Measurements from ENCODE around the gene HOXB9.

The HOXB9 gene

GRCh38 chr17:48576479-48577309, 49.5 kb downstream of the HOXB9 start:
- Histone ChIP-seq H3K4me1 (ENCODE audit: control insufficient read depth, low read length) (peaks cover 29% of the 10 kb centered on the region), H3K9me3 (ENCODE audit: control insufficient read depth, insufficient read depth, low read length) (no peaks in the 10 kb centered on the region), H3K36me3 (ENCODE audit: control insufficient read depth, low read length) (peaks cover 4% of the 10 kb centered on the region; the same call in 1 of the 2 replicates), H3K4me2 (ENCODE audit: low read length) (peak overlapping the region; percentile 91), H3K4me3 (ENCODE audit: low read length) (peak overlapping the region; percentile 78), H3K27me3 (ENCODE audit: control insufficient read depth, low read length) (peaks cover 27% of the 10 kb centered on the region), H3F3A (ENCODE audit: control insufficient read depth, insufficient read depth) (peaks cover 9% of the 10 kb centered on the region; the same call in 1 of the 2 replicates), H4K20me1 (ENCODE audit: control insufficient read depth, insufficient read depth, low read depth, low read length) (no peaks in the 10 kb centered on the region), H3K27ac (ENCODE audit: low read depth, low read length) (no peak overlapping the region), H3K79me2 (ENCODE audit: control insufficient read depth, low read length) (peaks cover 12% of the 10 kb centered on the region), H3K9me2 (replicated peaks; ENCODE audit: control insufficient read depth, low read length) (no peaks in the 10 kb centered on the region)
- TF ChIP-seq EZH2phosphoT487 (IDR thresholded peaks at IDR 0.05; ENCODE audit: borderline replicate concordance, low read length) (no peak), CTCF (IDR thresholded peaks at IDR 0.05; ENCODE audit: low read depth, low read length, poor library complexity, severe bottlenecking) (no peak)

- 0 out of 2 replicates have a peak, but pooled peaks cover 9% of the 10 kb centered on the region for H3F3A ChIP-seq (ENCODE audit: control insufficient read depth, insufficient read depth)
- no peak overlapping the region for H3K27ac ChIP-seq (ENCODE audit: low read depth, low read length)
- peaks cover 12% of the 10 kb centered on the region for H3K79me2 ChIP-seq (ENCODE audit: control insufficient read depth, low read length)
- H3K9me2 ChIP-seq (replicated peaks; ENCODE audit: control insufficient read depth, low read length) = no peaks in the 10 kb centered on the region
- no peak for TF ChIP-seq CTCF (IDR thresholded peaks at IDR 0.05; ENCODE audit: low read depth, low read length, poor library complexity, severe bottlenecking)
- TF ChIP-seq EZH2phosphoT487 (IDR thresholded peaks at IDR 0.05; ENCODE audit: borderline replicate concordance, low read length) = no peak
- H3K4me2 ChIP-seq (ENCODE audit: low read length) = no peak overlapping the region
- peaks cover 29% of the 10 kb centered on the region for H3K4me1 ChIP-seq (ENCODE audit: control insufficient read depth, low read length)
- H3K36me3 ChIP-seq (ENCODE audit: control insufficient read depth, low read length) = peaks cover 4% of the 10 kb centered on the region; the same call in 1 of the 2 replicates
- H3K4me3 ChIP-seq (ENCODE audit: low read length) = no peak overlapping the region
- H3K9me3 ChIP-seq (ENCODE audit: control insufficient read depth, insufficient read depth, low read length) = no peaks in the 10 kb centered on the region
- H3K27me3 ChIP-seq (ENCODE audit: control insufficient read depth, low read length) = peaks cover 19% of the 10 kb centered on the region
- H4K20me1 ChIP-seq (ENCODE audit: control insufficient read depth, insufficient read depth, low read depth, low read length) = no peaks in the 10 kb centered on the region
Measured at GRCh38 chr17:48575673-48576478, 50.3 kb downstream of the HOXB9 start.

- H3K27me3 ChIP-seq (ENCODE audit: control insufficient read depth, low read length) = peaks cover 12% of the 10 kb centered on the region
Measured at GRCh38 chr17:48575066-48575582, 51.0 kb downstream of the HOXB9 start.

More at GRCh38 chr17:48575066-48575582, 51.0 kb downstream of the HOXB9 start:
- no peaks in the 10 kb centered on the region for H3K9me2 ChIP-seq (replicated peaks; ENCODE audit: control insufficient read depth, low read length)
- peaks cover 22% of the 10 kb centered on the region for H3K4me1 ChIP-seq (ENCODE audit: control insufficient read depth, low read length)
- no peaks in the 10 kb centered on the region for H4K20me1 ChIP-seq (ENCODE audit: control insufficient read depth, insufficient read depth, low read depth, low read length)
- H3K4me2 ChIP-seq (ENCODE audit: low read length) = no peak overlapping the region
- TF ChIP-seq CTCF (IDR thresholded peaks at IDR 0.05; ENCODE audit: low read depth, low read length, poor library complexity, severe bottlenecking) (no peak), EZH2phosphoT487 (IDR thresholded peaks at IDR 0.05; ENCODE audit: borderline replicate concordance, low read length) (no peak)
- H3K4me3 ChIP-seq (ENCODE audit: low read length) = no peak overlapping the region
- H3F3A ChIP-seq (ENCODE audit: control insufficient read depth, insufficient read depth) = 0 out of 2 replicates have a peak, but pooled peaks cover 4% of the 10 kb centered on the region
- peaks cover 12% of the 10 kb centered on the region for H3K79me2 ChIP-seq (ENCODE audit: control insufficient read depth, low read length)
- no peaks in the 10 kb centered on the region for H3K9me3 ChIP-seq (ENCODE audit: control insufficient read depth, insufficient read depth, low read length)
- no peak overlapping the region for H3K27ac ChIP-seq (ENCODE audit: low read depth, low read length)
- H3K36me3 ChIP-seq (ENCODE audit: control insufficient read depth, low read length) = peaks cover 4% of the 10 kb centered on the region; the same call in 1 of the 2 replicates
